Glutamatergic neuron (in vitro differentiated cells): ENCODE measurements around the gene BTBD9. TPM values are rescaled to one million over a fixed set of nuclear protein-coding genes. Genes with fewer than 3 reads are reported as not detected.
A peak's percentile ranks its signal among the peaks of the same experiment; 100 is the strongest.

Experiments used
- DNase-seq: peaks from one replicate; pipeline ENCODE4 v3.0.0; 2022
- H3K27ac Mint-ChIP-seq: one replicate; pipeline ENCODE4 v1.8.0; 2020; ENCODE audit warnings: mild to moderate bottlenecking, mixed read lengths, inconsistent platforms; ENCODE audit not compliant: unreplicated experiment
- H3K27me3 Mint-ChIP-seq: one replicate; pipeline ENCODE4 v1.8.0; 2020; ENCODE audit warnings: mild to moderate bottlenecking, moderate library complexity, mixed read lengths, inconsistent platforms; ENCODE audit not compliant: unreplicated experiment
- H3K36me3 Mint-ChIP-seq: one replicate; pipeline ENCODE4 v1.8.0; 2020; ENCODE audit warnings: mild to moderate bottlenecking, mixed read lengths, inconsistent platforms; ENCODE audit not compliant: unreplicated experiment
- H3K4me1 Mint-ChIP-seq: one replicate; pipeline ENCODE4 v1.8.0; 2020; ENCODE audit warnings: mild to moderate bottlenecking, low read depth, mixed read lengths, inconsistent platforms; ENCODE audit not compliant: unreplicated experiment
- H3K4me3 Mint-ChIP-seq: one replicate; pipeline ENCODE4 v1.8.0; 2020; ENCODE audit warnings: mild to moderate bottlenecking, mixed read lengths, inconsistent platforms; ENCODE audit not compliant: unreplicated experiment
- H3K9me3 Mint-ChIP-seq: one replicate; pipeline ENCODE4 v1.8.0; 2020; ENCODE audit warnings: mild to moderate bottlenecking, moderate library complexity, mixed read lengths, inconsistent platforms; ENCODE audit not compliant: unreplicated experiment
- CTCF ChIP-seq: fragments of 200-600 bp; sonication (generic); IDR thresholded peaks from one replicate; pipeline ENCODE4 v1.5.0; 2021; ENCODE audit not compliant: partially characterized antibody, unreplicated experiment
- long read RNA-seq: library from polyadenylated mRNA; unstranded; transcript quantifications from one replicate; pipeline ENCODE4 v2.0.0, GENCODE V29; 2020; ENCODE audit not compliant: unreplicated experiment
- total RNA-seq: library from RNA; stranded (reverse); fragmentation: NEBNext Ultra II Directional; extraction: Animal tissue kit (Norgen Biotek cat#: 25700); gene quantifications from one replicate; pipeline ENCODE4 v1.2.1, GENCODE V29; 2021; ENCODE audit not compliant: unreplicated experiment

Gene BTBD9
- total RNA-seq = 18.8 TPM
- long read RNA-seq = 0 reads

GRCh38 chr6:38639498-38640215 is at the start of gene BTBD9:
Gene BTBD9 (minus strand): TSS chr6:38639929.
- H3K36me3 Mint-ChIP-seq = no peaks in the 10 kb centered on the region
- no peak for TF ChIP-seq CTCF
- H3K4me1 Mint-ChIP-seq = peaks cover 11% of the 10 kb centered on the region
- DNase-seq = peak; percentile 84
- peak within 1 kb of the TSS; percentile 94 for H3K4me3 Mint-ChIP-seq
- peaks cover 2% of the 10 kb centered on the region for H3K9me3 Mint-ChIP-seq
- peak within 1 kb of the TSS; percentile 84 for H3K27ac Mint-ChIP-seq
- H3K27me3 Mint-ChIP-seq = no peaks in the 10 kb centered on the region

DNA sequence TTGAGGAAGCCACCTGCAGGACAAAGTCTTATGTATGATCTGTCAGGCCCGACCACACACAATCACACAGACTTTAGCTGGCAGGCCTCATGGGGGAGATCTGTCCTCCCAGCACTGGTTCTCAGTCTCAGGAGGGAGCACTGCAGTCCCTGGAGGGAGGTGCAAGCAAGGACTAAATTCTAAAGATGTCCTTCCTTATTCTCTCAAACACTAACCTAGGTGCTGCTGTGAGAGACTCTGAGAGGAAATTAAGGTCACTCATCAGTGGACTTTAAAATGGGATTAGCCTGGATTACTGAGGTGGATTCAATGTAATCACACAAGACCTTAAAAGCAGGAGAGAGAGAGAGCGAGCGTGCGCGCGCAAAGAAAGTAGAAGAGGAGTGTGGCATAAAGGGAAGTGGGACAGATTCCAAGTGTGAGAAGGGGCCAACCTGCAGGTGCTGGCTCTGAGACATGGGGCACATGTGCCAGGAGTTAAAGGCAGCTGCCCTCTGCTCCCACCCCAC is 48.9 kb upstream of the BTBD9 start:
- Mint-ChIP-seq H3K36me3 (no peaks in the 10 kb centered on the region), H3K4me3 (no peak overlapping the region), H3K27ac (no peak overlapping the region)

GRCh38 chr6:38687549-38687948 is 47.8 kb upstream of the BTBD9 start:
- no peaks in the 10 kb centered on the region for H3K9me3 Mint-ChIP-seq
- H3K36me3 Mint-ChIP-seq = no peaks in the 10 kb centered on the region
- peaks cover 9% of the 10 kb centered on the region for H3K4me1 Mint-ChIP-seq
- no peaks in the 10 kb centered on the region for H3K27me3 Mint-ChIP-seq
- TF ChIP-seq CTCF = no peak
- no peak overlapping the region for H3K4me3 Mint-ChIP-seq
- no peak for DNase-seq
- no peak overlapping the region for H3K27ac Mint-ChIP-seq

More for the DNA sequence above, 48.9 kb upstream of the BTBD9 start:
- Mint-ChIP-seq H3K9me3 (no peaks in the 10 kb centered on the region), H3K27me3 (no peaks in the 10 kb centered on the region), H3K4me1 (peaks cover 9% of the 10 kb centered on the region)
- TF ChIP-seq CTCF = no peak
- DNase-seq = peak; percentile 17

DNA sequence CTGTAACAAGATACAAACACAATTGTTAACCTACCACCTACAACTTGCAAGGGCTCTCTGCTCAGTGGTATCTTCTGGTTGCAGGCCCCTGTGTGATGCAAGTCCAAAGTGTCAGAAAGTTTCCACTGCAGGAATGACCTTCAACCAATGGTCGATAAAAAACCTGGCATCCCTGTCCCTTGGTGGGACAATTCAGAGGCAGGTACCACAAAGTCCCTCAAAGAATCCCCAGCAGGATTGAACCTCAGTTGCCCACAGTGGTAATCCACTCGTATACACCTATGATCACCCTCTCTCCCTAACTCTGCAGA is 47.3 kb upstream of the BTBD9 start:
- peaks cover 9% of the 10 kb centered on the region for H3K4me1 Mint-ChIP-seq
- no peaks in the 10 kb centered on the region for H3K36me3 Mint-ChIP-seq
- TF ChIP-seq CTCF = no peak
- H3K9me3 Mint-ChIP-seq = no peaks in the 10 kb centered on the region
- no peaks in the 10 kb centered on the region for H3K27me3 Mint-ChIP-seq
- DNase-seq = no peak
- H3K4me3 Mint-ChIP-seq = no peak overlapping the region
- no peak overlapping the region for H3K27ac Mint-ChIP-seq

- H3K4me1 Mint-ChIP-seq = peaks cover 9% of the 10 kb centered on the region
- no peak for TF ChIP-seq CTCF
- no peaks in the 10 kb centered on the region for H3K36me3 Mint-ChIP-seq
- no peak for DNase-seq
- no peaks in the 10 kb centered on the region for H3K27me3 Mint-ChIP-seq
- H3K4me3 Mint-ChIP-seq = no peak overlapping the region
- H3K27ac Mint-ChIP-seq = no peak overlapping the region
- H3K9me3 Mint-ChIP-seq = no peaks in the 10 kb centered on the region
These were observed 46.7 kb upstream of the BTBD9 start for GRCh38 chr6:38686270-38687042.
